Natural killer cell (primary cell): ENCODE measurements around the gene MFSD12. TPM values are rescaled to one million over a fixed set of nuclear protein-coding genes. Genes with fewer than 3 reads are reported as not detected.

Experiments used
- ATAC-seq, 3 donors: fragments of 150-1000 bp in 2 of 3; fragments of 200-7000 bp in 1 of 3; cut with Tn5 transposase; 1 replicate in 1 of 3; 2 replicates in 2 of 3; pipeline ENCODE4 v1.10.0; 2021; ENCODE audit warnings: mild to moderate bottlenecking in 2 of 3, moderate library complexity in 2 of 3
- DNase-seq, 2 donors: peaks; one replicate each; pipeline versions ENCODE4 v3.0.0 to v3.0.0-alpha.2; 2013 to 2021; ENCODE audit warnings: mixed read lengths in 1 of 2
- H3K27ac ChIP-seq: one replicate; pipeline ENCODE4 v1.5.1; 2013; ENCODE audit warnings: mild to moderate bottlenecking, low read length
- H3K27me3 ChIP-seq: one replicate; pipeline ENCODE4 v1.6.1; 2013; ENCODE audit warnings: low read length; ENCODE audit not compliant: control insufficient read depth, insufficient read depth
- H3K36me3 ChIP-seq: one replicate; pipeline ENCODE4 v1.6.1; 2013; ENCODE audit warnings: low read length; ENCODE audit not compliant: control insufficient read depth, insufficient read depth
- H3K4me1 ChIP-seq: one replicate; pipeline ENCODE4 v1.6.1; 2013; ENCODE audit warnings: low read length; ENCODE audit not compliant: control insufficient read depth, insufficient read depth
- H3K4me3 ChIP-seq: one replicate; pipeline ENCODE4 v1.5.1; 2013; ENCODE audit warnings: low read length
- H3K9me3 ChIP-seq: one replicate; pipeline ENCODE4 v1.6.1; 2013; ENCODE audit warnings: low read length; ENCODE audit not compliant: control insufficient read depth, insufficient read depth
- H3K27ac Mint-ChIP-seq, 2 donors: one replicate each; pipeline ENCODE4 v1.8.0; 2022; ENCODE audit warnings: mild to moderate bottlenecking in 2 of 2, mixed read lengths in 2 of 2, moderate library complexity in 1 of 2
- H3K27me3 Mint-ChIP-seq, 2 donors: one replicate each; pipeline ENCODE4 v1.8.0; 2022; ENCODE audit warnings: low read depth in 2 of 2, mixed read lengths in 2 of 2
- H3K36me3 Mint-ChIP-seq: one replicate; pipeline ENCODE4 v1.8.0; 2022; ENCODE audit warnings: mixed read lengths
- H3K4me1 Mint-ChIP-seq, 2 donors: one replicate each; pipeline ENCODE4 v1.8.0; 2022; ENCODE audit warnings: mixed read lengths in 2 of 2
- H3K4me3 Mint-ChIP-seq: one replicate; pipeline ENCODE4 v1.8.0; 2022; ENCODE audit warnings: mild to moderate bottlenecking, moderate library complexity, mixed read lengths
- H3K9me3 Mint-ChIP-seq, 2 donors: one replicate each; pipeline ENCODE4 v1.8.0; 2022; ENCODE audit warnings: mixed read lengths in 2 of 2
- WGBS: methylation state at CpG from one replicate; pipeline ENCODE4 v1.1.7; 2013; ENCODE audit warnings: missing lambda C conversion rate; ENCODE audit not compliant: insufficient coverage; 5-methylcytosine and 5-hydroxymethylcytosine counted together
- intact Hi-C: fragments of 100-400 bp; cut with micrococcal nuclease; formaldehyde crosslinking; loops from one replicate; pipeline ENCODE4 v1.14.2; 2022
- total RNA-seq, 4 donors: library from RNA; stranded (reverse); fragments of 120-200 nt in 1 of 4; gene quantifications; one replicate each; pipeline versions ENCODE4 v1.2.3 to v1.2.4, GENCODE V29; 2013 to 2022
- TF ChIP-seq, protein P1 (sequence below): fragments of 200-600 bp; IDR thresholded peaks from one replicate; pipeline ENCODE4 v1.8.0; 2022; ENCODE audit warnings: antibody characterized with exemption

The MFSD12 gene
- total RNA-seq, 3 donors from 2014 or later (not counting 1 experiment from before 2014, with no cell fraction given) = 29.8 to 34.5 (median 33.6) TPM

DNA sequence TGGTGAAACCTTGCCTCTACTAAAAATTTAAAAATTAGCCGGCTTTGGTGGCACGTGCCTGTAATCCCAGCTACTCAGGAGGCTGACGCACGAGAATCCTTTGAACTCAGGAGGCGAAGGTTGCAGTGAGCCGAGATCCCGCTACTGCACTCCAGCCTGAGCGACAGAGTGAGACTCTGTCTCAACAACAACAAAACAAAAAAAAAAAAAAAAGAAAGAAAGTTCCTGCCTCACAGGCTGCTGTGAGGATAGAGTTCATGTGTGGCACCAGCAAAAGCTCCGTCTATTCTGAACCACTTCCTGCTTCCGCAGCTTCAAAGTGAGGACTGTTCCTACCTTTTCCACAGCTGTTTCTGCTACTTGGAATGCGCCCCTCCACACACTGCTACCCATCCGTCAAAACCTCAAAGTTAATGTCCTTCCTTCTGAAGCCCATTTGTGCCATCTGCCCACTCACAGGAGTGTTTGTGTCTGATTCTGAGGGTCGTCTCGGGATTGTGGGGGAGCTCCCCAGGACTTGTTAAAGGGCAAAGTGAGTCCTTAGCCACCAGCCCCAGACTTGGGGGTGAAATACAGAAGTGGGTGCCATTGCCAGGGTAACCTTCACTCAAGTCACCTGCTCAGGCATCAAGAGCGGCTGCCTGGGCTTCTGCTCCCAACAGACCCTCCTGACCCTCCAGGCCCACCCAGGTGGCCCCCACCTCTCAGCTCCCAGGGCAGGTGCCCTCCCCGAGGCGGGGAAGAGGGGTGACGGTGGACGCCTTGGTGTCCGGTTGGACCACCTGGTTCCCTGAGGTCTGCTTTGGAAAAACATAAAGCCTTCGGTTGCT is 2.9 kb downstream of the MFSD12 start:
- peak overlapping the region; percentile 70 for H3K4me3 Mint-ChIP-seq
- Histone ChIP-seq H3K4me1 (peaks cover 54% of the 10 kb centered on the region), H3K27ac (peak overlapping the region; percentile 32), H3K4me3 (no peak overlapping the region), H3K27me3 (no peaks in the 10 kb centered on the region), H3K36me3 (peaks cover 2% of the 10 kb centered on the region), H3K9me3 (no peaks in the 10 kb centered on the region)
- TF ChIP-seq, protein P1, sequence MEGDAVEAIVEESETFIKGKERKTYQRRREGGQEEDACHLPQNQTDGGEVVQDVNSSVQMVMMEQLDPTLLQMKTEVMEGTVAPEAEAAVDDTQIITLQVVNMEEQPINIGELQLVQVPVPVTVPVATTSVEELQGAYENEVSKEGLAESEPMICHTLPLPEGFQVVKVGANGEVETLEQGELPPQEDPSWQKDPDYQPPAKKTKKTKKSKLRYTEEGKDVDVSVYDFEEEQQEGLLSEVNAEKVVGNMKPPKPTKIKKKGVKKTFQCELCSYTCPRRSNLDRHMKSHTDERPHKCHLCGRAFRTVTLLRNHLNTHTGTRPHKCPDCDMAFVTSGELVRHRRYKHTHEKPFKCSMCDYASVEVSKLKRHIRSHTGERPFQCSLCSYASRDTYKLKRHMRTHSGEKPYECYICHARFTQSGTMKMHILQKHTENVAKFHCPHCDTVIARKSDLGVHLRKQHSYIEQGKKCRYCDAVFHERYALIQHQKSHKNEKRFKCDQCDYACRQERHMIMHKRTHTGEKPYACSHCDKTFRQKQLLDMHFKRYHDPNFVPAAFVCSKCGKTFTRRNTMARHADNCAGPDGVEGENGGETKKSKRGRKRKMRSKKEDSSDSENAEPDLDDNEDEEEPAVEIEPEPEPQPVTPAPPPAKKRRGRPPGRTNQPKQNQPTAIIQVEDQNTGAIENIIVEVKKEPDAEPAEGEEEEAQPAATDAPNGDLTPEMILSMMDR = no peak
- intact Hi-C loops = no loop called here
- no peaks in the 10 kb centered on the region for H3K27me3 Mint-ChIP-seq
- 41% methylated on average over 21 of the region's 21 CpGs for WGBS
- no peaks in the 10 kb centered on the region for H3K36me3 Mint-ChIP-seq
- peak overlapping the region; percentile 76 to 98 for H3K27ac Mint-ChIP-seq
- DNase-seq (peak in 1 of 2 donors; percentile 83), ATAC-seq (no peak)
- no peaks in the 10 kb centered on the region for H3K9me3 Mint-ChIP-seq
- peaks cover 21 to 42% of the 10 kb centered on the region in 2 donors for H3K4me1 Mint-ChIP-seq

DNA sequence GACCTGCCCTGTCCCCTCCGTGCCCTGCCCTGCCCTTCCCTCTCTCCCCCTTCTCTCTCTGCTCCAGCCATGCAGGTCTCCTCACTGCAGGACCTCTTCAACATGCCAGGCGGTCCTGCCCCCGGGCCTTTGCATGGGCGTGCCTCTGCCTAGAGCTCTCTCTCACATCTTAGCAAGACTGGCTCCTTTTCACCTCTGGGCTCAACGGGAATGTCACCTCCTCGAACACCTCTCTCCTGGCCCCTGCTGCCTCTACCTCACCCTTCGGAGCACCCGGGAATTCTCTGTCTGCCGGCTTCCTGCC is 5.6 kb downstream of the MFSD12 start:
- no peak for DNase-seq
- Mint-ChIP-seq H3K27ac (no peak overlapping the region), H3K36me3 (no peaks in the 10 kb centered on the region), H3K4me1 (peaks cover 15 to 33% of the 10 kb centered on the region in 2 donors), H3K4me3 (no peak overlapping the region), H3K9me3 (no peaks in the 10 kb centered on the region), H3K27me3 (no peaks in the 10 kb centered on the region)
- no peak overlapping the region for H3K4me3 ChIP-seq
- no peak overlapping the region for H3K27ac ChIP-seq
- TF ChIP-seq, protein P1 = no peak
- peaks cover 50% of the 10 kb centered on the region for H3K4me1 ChIP-seq
- H3K36me3 ChIP-seq = peaks cover 10% of the 10 kb centered on the region
- H3K9me3 ChIP-seq = no peaks in the 10 kb centered on the region
- H3K27me3 ChIP-seq = no peaks in the 10 kb centered on the region
- WGBS = 91% methylated on average over 9 of the region's 9 CpGs
- no peak for ATAC-seq
- intact Hi-C loops = no loop called here

DNA sequence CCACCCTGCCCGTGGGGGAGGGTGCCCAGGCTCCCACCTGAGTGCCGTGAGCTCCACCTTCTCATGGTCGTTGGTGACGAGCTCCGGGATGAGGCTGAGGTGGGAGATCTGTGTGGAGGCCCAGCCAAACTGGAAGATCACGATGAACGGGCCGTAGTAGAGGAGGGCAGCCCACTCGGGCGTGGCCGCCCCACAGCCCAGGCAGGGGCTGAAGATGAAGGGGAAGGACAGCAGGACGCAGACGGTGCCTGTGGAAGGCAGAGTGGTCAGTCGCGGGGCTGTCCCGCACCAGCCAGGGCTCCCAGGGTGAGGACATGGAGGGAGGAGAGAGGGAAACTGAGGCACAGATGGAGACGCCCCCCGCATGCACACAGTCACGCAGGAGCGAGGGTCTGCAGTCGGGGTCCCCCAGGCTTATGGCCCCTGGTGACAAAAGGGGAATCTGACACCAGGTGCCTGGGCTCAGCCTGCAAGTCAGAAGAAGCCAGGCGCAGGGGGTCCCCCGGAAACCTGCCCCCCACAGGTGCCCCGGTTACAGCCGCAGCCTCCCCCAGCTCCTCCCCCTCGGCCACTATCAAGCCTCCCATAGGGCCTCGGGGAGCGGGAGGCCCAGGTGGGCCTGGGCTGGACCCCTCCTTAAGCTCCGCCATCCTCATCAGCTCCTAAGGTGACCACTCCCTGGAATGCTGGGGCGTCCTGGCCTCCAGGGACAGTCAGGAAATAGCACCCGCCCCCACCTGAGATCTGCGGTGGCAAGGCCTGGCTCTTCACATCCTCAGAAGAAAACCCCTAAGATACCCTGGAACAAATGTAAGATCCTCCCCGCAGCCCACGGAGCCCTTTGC is 6.2 kb downstream of the MFSD12 start:
- Mint-ChIP-seq H3K27ac (no peak overlapping the region), H3K4me1 (peaks cover 10 to 27% of the 10 kb centered on the region in 2 donors), H3K4me3 (no peak overlapping the region), H3K27me3 (no peaks in the 10 kb centered on the region), H3K36me3 (no peaks in the 10 kb centered on the region), H3K9me3 (no peaks in the 10 kb centered on the region)
- no peaks in the 10 kb centered on the region for H3K27me3 ChIP-seq
- TF ChIP-seq, protein P1 = no peak
- no peak overlapping the region for H3K4me3 ChIP-seq
- DNase-seq (no peak), ATAC-seq (no peak)
- H3K4me1 ChIP-seq = peaks cover 44% of the 10 kb centered on the region
- no peak overlapping the region for H3K27ac ChIP-seq
- intact Hi-C loops = no loop called here
- H3K9me3 ChIP-seq = no peaks in the 10 kb centered on the region
- peaks cover 14% of the 10 kb centered on the region for H3K36me3 ChIP-seq
- WGBS = 96% methylated on average over 34 of the region's 34 CpGs
